Measurements from ENCODE around the gene DNAAF5.

DNA sequence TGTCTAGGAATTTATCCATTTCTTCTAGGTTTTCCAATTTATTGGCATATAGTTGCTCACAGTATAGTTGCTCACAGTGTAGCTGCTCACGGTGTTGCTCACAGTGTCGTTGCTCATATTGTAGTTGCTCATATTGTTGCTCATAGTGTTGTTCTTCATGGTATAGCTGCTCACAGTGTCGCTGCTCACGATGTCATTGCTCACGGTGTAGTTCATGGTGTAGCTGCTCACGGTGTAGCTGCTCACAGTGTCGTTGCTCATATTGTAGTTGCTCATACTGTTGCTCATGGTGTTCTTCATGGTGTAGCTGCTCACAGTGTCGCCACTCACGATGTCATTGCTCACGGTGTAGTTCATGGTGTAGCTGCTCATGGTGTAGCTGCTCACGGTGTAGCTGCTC lies 8.3 kb downstream of the DNAAF5 start:
- TF ChIP-seq POLR2A (IDR thresholded peaks at IDR 0.05; ENCODE audit: low read depth, low read length) (no peak), POLR2AphosphoS5 (IDR thresholded peaks at IDR 0.05; ENCODE audit: low read depth, low read length) (no peak), TAF1 (IDR thresholded peaks at IDR 0.05; ENCODE audit: low read depth, low read length) (no peak)
